Right lung (tissue), 5 donors: ENCODE data around the gene LUZP2. TPM values are rescaled to one million over a fixed set of nuclear protein-coding genes. Genes with fewer than 3 reads are reported as not detected.
"Not testable (repeated sequence)": the region's sequence is repeated elsewhere in the genome, so short reads cannot be mapped to it uniquely, and the experiment has no call there.

Experiments used
- DNase-seq, 2 donors: peaks; one replicate each; pipeline ENCODE4 v3.0.0-alpha.2; 2013
- polyA plus RNA-seq, 5 donors: library from polyadenylated mRNA; unstranded; fragments of 120-200 nt; gene quantifications; one replicate each; pipeline versions ENCODE4 v1.2.1 to v1.2.3, GENCODE V29; 2013; ENCODE audit warnings: inconsistent platforms in 1 of 5, low replicate concordance in 1 of 5; ENCODE audit not compliant: insufficient read length in 5 of 5, insufficient read depth in 1 of 5

Gene LUZP2
- polyA plus RNA-seq, 5 donors = 2.9 to 10.0 (median 4.1) TPM

DNA sequence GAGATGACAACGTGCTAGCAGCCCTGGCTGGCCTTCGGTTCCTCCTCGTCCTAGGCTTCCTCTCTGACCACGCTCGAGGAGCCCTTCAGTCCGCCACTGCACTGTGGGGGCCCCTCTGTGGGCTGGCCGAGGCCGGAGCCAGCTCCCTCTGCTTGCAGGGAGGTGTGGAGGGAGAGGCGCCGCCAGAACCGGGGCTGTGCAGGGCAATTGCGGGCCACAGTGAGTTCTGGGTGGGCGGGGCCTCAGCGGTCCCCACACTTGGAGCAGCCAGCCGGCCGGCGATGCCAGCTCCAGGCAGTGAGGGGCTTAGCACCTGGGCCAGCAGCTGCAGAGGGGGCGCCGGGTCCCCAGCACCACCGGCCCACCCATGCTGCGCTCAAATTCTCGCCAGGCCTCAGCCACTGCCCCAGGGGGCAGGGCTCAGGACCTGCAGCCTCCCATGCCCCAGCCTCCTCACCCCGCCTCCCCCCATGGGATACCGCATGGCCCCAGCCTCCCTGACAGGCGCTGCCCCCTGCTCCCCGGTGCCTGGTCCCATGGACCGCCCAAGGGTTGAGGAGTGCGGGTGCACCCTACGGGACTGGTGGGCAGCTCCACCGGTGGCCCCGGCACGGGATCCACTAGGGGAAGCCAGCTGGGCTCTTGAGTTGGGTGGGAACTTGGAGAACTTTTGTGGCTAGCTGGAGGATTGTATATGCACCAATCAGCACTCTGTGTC lies 399.4 kb downstream of the LUZP2 start:
- DNase-seq = no peak

DNA sequence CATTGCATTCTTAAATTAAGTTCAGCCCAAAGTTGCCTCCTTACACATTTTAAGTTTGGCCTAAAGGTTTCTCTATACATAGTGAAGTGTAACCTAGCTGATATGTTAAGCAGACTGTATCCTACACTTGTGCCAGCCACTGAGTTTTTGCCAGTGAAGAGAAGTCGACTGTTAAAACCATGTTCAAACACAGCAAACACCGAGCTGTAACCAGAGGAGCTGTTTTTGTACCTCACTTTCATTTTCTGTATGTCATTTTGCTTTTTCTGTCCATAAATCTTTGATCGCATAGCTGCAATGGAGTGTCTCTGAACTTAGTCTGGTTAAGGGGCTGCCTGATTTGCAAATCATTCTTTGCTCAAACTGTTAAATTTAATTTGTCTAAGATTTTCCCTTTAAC lies 403.7 kb downstream of the LUZP2 start:
- DNase-seq = no peak

DNA sequence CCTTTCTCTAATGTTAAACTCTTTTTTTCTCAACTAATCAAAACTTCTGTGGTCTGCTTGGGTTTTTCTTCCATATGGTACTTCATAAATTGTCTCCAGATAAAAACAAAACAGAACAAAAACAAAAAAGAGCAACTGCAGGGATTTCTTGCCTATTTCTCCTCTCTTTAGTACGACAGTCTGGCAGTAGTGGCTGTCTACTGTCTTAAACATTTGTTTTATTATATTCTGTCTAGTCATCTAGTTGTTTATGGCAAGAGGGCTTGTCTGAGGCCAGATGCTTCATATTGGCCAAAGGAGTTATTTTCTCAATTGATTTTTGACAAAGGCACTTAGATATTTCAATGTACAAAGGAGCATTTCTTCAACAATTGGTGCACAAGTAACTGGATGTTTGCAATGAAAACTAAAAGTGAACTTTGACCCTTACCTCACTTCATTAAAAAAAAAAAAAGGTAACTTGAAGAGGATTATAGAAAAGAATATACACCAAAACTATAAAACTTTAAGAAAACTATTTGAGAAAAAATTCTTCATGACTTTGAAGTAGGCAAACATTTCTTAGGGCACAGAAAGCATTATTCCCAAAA lies 404.2 kb downstream of the LUZP2 start:
- DNase-seq = no peak

DNA sequence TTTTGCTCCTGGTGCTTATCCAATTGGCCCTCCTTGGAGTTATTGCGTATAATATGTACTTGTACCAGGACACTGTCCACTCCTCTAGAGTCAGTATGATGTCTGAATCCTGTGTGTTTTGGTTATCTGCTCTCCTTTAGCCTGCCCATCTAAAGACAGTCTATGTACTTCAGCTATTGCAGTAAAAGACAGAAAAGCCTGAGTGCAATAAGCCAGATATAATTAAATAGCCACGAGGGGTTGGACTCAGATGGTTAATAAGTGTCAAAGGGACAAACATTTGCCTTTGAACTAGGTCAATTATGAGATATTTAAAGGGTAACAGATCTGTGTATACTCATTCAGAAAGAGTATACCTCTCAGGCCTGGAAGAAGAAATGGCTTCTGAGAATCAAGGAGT lies 406.7 kb downstream of the LUZP2 start:
- DNase-seq = no peak

DNA sequence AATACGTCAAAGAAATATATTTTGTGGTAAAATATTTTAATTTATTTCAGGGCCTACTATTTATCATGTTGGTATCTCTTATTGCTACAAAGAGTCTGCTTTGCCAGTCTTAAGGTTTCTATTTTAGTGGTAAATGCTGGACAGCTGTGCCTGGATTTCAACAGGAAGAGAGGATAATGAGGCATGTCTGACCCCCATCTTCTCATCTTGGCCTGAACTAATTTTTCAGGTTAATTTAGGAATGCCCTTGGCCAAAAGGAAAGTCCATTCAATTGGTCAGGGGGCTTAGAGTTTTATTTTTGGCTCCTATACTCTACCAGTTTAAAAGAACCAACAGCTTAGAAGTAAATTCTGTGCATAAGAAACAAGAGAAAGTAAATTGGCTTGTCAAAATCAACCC lies 428.2 kb downstream of the LUZP2 start:
- no peak for DNase-seq

DNA sequence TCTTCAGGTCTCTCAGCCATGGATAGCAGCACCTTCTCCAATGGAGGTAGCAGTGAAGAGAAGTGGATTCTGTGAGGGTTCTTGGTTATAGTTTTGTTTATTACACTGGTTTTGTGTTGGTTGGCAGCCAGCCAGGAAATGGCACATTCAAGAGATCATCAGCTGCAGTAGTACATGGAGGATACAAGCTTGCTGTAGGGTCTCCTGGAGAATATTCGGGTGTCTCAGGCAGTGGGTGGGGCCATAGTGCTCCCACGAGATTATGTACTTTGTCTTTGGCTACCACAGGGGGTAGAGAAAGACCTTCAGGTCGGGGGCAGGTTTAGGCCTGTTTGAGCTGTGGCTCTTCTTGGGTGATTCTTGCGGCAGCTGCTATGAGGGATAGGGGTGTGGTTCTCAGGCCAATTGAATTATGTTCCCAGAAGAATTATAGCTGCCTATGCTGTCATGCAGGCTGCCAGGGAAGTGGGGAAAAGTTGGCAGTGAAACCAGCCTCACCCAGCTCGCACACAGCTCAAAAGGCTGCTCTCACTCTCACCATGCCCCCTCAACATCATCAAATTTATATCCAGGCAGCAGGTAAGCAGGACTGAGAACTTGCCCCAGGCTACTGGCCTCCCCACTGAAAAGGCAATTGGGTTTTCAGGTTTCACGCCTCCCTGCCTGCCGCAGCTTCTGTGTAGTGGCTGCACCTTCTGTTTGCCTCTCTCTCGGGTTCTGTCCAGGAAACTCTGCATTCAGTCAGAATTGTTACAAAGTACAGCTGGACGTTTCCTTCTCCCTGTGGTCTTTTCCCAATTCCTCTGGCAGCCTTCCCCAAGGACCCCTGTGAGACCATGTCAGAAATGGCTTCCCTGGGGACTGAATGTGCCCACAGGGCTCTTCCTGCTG lies 435.5 kb downstream of the LUZP2 start:
- no peak for DNase-seq

DNA sequence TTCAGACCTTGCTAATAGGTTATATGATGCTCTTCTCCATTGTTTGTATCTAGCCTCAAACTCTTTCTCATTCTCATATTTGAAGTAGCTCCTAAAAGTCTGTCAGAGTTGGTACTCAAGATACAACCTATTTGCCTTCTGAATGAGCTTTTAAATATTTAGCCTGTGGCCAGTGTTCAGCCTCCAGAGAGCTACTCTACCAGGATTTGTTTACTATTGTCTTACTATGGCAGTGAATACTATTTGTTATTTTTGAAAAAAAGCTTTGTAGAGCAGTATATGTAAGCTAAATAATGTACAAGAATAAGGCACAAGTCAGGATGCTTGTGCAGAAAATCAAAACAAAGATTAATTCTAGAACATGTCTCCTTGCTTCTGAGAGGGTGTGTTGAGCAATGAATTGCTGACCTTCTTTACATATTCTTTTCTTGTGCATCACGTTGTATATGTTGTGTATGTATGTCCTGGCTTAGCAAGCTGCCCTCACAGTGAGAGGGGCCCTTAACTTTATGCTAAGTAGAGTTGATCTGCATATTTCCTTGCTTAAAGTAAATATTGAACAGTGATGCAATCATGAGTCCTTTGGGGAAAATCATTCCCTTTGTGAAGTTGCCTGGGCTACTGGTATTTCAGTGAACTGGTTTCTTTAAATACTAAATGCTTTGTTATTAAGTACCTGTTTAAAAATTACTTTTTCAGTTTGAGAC lies 438.0 kb downstream of the LUZP2 start:
- DNase-seq = no peak

DNA sequence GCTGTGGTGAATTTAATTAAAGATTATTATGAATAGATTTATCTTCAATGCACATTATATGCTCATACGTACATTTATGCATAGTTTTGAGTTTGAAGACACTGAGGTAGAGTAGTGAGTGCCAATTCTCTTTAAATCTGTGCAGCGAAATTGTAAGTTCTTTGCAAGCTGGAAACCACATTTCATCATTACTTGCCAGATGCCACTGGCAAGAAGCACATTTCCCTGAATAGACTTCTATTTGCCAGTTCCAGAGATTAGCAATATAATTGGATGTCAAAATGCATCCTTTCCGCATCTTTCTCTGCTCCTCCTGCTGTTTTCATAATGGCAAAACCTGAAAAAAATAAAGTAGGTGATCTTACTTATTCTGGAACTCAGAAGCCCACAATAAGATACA lies 448.0 kb downstream of the LUZP2 start:
- DNase-seq = no peak

DNA sequence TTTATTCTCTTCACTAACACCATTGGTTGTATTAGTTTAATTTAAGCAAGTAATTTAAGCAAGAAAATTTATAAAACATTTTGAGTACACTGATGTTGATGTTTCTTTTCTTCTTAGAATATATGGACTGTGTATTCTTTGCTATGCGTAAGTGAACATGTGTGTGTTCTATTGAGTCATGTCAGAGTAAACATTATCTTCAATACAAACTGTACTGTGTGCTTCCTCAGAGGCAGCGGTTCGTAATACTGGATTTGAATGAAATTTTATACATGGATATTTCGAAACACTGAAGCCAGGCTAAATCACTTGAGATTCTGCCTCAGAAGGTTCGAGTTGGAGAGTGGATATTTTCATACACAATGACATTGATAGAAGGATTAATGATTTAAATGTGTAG lies 452.6 kb downstream of the LUZP2 start:
- no peak for DNase-seq

DNA sequence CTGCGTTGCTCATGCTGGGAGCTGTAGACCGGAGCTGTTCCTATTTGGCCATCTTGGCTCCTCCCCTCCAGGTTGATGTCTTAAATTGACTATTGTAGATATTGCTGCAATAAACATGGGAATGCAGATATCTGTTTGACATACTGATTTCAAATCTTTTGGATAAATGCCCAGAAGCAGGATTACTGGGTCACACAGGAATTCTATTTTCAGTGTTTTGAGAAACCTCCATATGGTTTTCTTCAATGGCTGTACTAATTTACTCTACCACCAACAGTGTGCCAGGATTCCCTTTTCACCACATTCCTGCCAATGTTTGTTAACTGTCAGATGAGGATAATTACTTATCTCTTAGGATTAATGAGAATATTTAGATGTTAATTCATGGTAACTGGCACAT lies 467.0 kb downstream of the LUZP2 start:
- no peak for DNase-seq

DNA sequence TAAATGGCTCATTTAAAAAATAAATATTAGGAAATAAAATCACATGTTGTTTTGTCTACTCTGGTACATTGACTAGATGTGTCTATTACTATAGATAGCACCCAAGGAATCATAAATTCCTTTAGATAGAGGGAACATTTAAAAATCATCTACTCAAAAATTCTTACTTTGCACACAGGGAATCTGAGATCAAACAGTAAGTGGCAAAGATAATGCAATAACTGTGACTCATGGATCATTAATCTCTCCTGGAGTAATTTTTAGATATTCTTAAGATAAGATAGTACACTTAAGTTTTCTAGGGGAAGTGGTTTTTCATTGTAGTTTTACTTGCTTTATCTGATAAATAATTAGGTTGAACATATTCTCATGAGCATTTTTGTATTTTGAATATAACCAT lies 468.9 kb downstream of the LUZP2 start:
- DNase-seq = no peak

DNA sequence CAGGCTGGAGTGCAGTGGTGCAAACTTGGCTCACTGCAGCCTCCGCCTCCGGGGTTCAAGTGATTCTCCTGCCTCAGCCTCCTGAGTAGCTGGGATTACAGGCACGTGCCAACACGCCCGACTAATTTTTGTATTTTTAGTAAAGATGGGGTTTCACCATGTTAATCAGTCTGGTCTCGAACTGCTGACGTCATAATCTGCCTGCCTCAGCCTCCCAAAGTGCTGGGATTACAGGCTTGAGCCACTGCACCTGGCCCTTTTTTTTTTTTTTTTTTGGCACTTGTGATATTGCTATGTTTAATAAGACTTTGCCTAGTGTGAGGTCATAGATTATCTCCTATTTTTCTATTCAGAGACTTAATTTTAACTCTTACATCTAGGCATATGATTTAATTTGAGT lies 497.1 kb downstream of the LUZP2 start:
- not testable (repeated sequence) for DNase-seq

DNA sequence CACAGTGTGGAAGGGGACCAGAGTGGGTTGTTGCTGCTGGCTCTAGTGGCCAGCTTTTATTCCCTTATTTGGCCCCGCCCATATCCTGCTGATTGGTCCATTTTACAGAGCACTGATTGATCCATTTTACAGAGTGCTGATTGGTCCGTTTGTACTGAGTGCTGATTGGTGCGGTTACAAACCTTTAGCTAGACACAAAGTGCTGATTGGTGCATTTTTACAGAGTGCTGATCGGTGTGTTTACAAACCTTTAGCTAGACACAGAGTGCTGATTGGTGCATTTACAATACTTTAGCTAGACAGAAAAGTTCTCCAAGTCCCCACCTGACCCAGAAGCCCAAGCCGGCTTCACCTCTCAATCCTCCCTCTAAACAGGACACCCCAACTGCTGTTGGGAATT lies 503.1 kb downstream of the LUZP2 start:
- DNase-seq = not testable (repeated sequence)

DNA sequence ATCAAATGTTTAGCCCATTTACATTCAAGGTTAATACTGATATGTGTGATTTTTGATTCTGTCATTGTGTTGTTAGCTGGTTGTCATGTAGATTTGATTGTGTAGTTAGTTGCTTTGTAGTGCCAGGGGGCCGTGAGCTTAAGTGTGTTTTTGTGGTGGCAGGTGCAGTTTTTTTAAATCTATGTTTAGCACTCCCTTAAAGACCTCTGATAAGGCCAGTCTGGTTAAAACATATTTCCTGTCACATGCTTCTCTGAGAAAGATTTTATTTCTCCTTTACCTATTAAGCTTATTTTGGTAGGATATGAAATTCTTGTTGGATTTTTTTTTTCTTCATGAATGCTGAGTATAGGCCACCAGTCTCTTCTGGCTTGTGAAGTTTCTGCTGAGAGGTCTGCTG lies 540.6 kb downstream of the LUZP2 start:
- no peak for DNase-seq

DNA sequence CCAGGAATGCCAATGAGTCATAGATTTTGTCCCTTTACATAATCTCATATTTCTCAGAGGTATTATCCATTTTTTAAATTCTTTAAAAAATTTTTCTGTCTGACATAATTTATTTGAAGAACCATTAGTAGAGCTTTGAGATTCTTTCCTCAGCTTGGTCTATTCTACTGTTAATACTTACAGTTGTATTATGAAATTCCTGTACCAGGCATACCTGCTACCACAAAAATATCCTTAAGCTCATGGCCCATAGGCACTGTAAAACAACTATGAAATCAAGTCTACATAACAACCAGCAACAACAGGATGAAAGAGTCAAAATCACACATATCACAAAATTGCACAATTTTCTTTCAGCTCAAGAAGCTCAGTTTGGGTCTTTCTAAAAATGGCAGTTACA lies 541.3 kb downstream of the LUZP2 start:
- no peak for DNase-seq

DNA sequence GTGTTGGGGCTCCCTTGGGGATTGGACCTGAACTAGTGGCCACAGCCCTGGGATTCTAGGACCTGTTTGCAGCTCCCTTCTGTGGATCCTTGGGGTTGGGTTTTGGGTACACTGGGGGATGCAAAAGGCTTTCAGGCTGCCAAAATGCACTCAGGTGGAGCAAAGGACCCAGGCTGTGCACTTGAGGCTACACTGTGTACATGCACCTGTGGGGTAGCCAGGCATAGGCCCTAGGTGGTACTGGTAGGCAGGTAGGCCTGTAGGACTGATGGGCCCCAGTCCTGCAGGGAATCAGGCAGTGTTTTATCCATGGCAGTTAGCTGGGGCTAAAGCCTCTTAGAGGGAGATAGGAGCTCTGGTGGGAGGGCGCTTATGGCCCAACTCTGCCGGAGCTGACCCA lies 542.3 kb downstream of the LUZP2 start:
- no peak for DNase-seq

DNA sequence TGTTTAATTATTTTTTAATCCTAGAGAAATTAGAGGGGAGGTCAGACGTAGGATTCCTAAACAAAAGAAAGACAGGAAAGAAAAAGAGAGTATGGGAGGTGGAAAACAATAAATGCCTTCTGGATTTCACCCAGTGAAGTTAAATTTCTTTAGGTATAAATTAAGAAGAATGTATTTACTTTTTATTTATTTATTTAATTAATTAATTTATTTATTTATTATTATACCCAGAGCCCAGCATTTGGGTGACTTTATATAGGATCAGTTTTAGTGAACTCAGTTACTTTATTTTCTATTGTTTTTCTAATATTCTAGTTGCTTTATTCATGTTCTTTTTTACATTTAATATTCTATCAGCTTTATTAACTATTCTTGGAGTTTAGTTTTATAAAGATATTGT lies 551.8 kb downstream of the LUZP2 start:
- DNase-seq = no peak

DNA sequence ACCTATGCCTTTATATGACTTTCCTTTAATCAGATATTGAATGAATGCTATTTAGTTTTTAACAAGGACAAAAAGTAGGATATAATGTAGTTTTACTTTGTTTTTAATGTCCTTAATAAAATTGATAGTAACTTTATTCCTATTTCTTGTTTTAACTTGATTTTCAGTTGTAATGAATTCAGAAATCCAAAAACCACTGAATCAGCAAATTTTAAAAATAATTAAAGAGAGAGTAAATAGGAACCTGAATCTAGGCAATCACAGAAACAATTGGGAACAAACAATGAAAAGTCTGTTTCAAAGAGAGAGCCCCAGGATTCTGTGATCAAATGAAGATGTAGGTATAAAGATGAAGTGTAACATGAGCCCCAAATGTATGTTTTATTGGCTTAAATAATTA lies 556.0 kb downstream of the LUZP2 start:
- DNase-seq = no peak

DNA sequence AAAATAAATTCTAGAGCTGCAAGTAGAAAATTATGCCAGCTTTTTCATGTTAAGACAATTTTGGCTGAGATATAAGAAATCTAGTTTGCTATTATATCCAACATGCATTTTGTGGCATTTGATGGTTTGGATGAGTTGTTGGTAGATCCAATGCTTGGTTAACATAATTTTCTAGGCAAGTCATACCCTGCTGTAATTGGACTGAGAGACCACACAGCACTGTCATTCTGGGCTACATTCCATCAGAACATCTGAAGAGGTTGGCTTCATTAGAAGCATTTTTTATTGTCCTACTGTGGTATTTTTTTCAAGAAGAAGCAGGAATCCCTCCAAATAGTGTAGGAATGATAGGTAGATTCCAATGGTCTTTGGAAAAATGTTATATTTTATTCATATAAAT lies 561.0 kb downstream of the LUZP2 start:
- DNase-seq = no peak

DNA sequence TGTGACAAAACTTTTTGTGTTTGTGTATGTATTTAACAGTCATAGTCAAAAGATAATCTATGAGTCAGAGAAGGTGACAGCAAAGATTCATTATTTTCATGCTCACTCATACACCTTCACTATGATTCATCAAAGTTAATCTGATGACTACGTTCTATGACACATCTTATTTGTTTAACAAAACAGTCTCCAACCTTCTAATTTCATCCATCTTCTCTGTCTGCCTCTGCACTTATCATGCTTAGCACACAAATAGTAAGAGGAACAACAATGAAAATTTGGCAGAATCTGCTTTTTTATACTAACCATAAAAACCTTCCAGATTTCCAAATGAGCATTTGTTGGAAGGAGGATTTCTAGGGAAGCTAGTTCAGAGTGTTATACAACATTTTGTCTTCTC lies 568.9 kb downstream of the LUZP2 start:
- no peak for DNase-seq

DNA sequence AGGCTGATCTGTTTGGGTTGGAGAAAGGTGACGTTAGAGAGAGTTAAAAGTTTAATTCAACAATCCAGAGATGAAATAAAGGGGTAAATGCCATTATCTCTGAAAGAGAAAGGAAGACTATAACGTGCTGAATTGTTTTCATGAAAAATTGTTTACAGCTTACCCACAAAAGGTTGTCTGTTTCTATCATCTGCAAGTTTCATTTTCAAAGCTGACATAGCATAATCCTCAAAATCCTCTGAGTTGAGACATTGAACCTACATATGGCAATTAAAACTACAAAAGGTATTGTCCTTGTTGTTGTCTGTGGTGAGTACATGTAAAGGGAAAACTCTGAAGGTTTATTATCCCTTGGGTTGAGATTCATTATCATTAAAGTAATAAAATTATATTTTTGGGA lies 569.9 kb downstream of the LUZP2 start:
- DNase-seq = no peak

DNA sequence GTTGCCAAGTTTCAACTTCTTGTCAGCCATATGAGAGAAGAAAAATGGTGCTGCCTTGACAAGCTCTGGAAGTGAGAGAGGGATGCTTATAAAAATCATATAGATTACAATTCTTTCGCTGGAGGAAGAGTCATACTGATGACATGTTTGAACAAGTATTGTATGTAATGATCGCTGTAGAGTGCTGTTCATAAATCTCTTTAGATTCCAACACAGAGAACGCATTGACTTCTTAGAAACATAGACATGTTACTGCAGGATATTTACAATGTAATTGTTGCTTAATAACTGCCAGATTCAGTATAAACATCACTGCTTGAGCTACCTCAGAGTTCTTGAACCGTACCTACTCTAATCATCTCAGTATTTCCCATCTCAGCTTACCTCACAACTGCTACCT lies 571.6 kb downstream of the LUZP2 start:
- DNase-seq = no peak
